ENCODE data around the gene RNU1-3. TPM values are rescaled to one million over a fixed set of nuclear protein-coding genes. Genes with fewer than 3 reads are reported as not detected.
"Not testable (repeated sequence)": the region's sequence is repeated elsewhere in the genome, so short reads cannot be mapped to it uniquely, and the experiment has no call there.

RNU1-3 gene
- total RNA-seq, 1 experiment from 2014 or later = under 0.01 TPM

- not testable (repeated sequence) for H3K27me3 ChIP-seq (ENCODE audit: control insufficient read depth, insufficient read depth, low read length); H3K4me3 ChIP-seq (ENCODE audit: insufficient read depth, low read depth, low read length); DNase-seq; H3K36me3 ChIP-seq (replicated peaks; ENCODE audit: control insufficient read depth, insufficient read depth, low read length)
These were observed 35.5 kb upstream of the RNU1-3 start for GRCh38 chr1:16702280-16702679.

GRCh38 chr1:16701189-16701588 is 34.4 kb upstream of the RNU1-3 start:
- peak overlapping the region; percentile 20 for H3K4me3 ChIP-seq (ENCODE audit: insufficient read depth, low read depth, low read length)
- H3K36me3 ChIP-seq (replicated peaks; ENCODE audit: control insufficient read depth, insufficient read depth, low read length); H3K27me3 ChIP-seq (ENCODE audit: control insufficient read depth, insufficient read depth, low read length); DNase-seq: not testable (repeated sequence)

- H3K36me3 ChIP-seq (replicated peaks; ENCODE audit: control insufficient read depth, insufficient read depth, low read length); H3K27me3 ChIP-seq (ENCODE audit: control insufficient read depth, insufficient read depth, low read length); DNase-seq; H3K4me3 ChIP-seq (ENCODE audit: insufficient read depth, low read depth, low read length): not testable (repeated sequence)
These were observed 33.6 kb upstream of the RNU1-3 start for GRCh38 chr1:16700138-16700895.

GRCh38 chr1:16699440-16699839 is 32.7 kb upstream of the RNU1-3 start:
- not testable (repeated sequence) for H3K36me3 ChIP-seq (replicated peaks; ENCODE audit: control insufficient read depth, insufficient read depth, low read length); H3K27me3 ChIP-seq (ENCODE audit: control insufficient read depth, insufficient read depth, low read length); DNase-seq
- H3K4me3 ChIP-seq (ENCODE audit: insufficient read depth, low read depth, low read length) = peak overlapping the region; percentile 12; the same call in 1 of the 2 replicates

GRCh38 chr1:16697152-16697551 is 30.4 kb upstream of the RNU1-3 start:
- H3K27me3 ChIP-seq (ENCODE audit: control insufficient read depth, insufficient read depth, low read length); H3K4me3 ChIP-seq (ENCODE audit: insufficient read depth, low read depth, low read length); DNase-seq; H3K36me3 ChIP-seq (replicated peaks; ENCODE audit: control insufficient read depth, insufficient read depth, low read length): not testable (repeated sequence)

GRCh38 chr1:16696507-16697150 is 29.9 kb upstream of the RNU1-3 start:
- not testable (repeated sequence) for H3K36me3 ChIP-seq (replicated peaks; ENCODE audit: control insufficient read depth, insufficient read depth, low read length); H3K27me3 ChIP-seq (ENCODE audit: control insufficient read depth, insufficient read depth, low read length); H3K4me3 ChIP-seq (ENCODE audit: insufficient read depth, low read depth, low read length); DNase-seq

- not testable (repeated sequence) for H3K4me3 ChIP-seq (ENCODE audit: insufficient read depth, low read depth, low read length); H3K36me3 ChIP-seq (replicated peaks; ENCODE audit: control insufficient read depth, insufficient read depth, low read length); H3K27me3 ChIP-seq (ENCODE audit: control insufficient read depth, insufficient read depth, low read length); DNase-seq
These were observed 27.6 kb upstream of the RNU1-3 start for GRCh38 chr1:16694308-16694702.

- H3K27me3 ChIP-seq (ENCODE audit: control insufficient read depth, insufficient read depth, low read length); DNase-seq; H3K4me3 ChIP-seq (ENCODE audit: insufficient read depth, low read depth, low read length); H3K36me3 ChIP-seq (replicated peaks; ENCODE audit: control insufficient read depth, insufficient read depth, low read length): not testable (repeated sequence)
These were observed 26.9 kb upstream of the RNU1-3 start for GRCh38 chr1:16693449-16694307.

- not testable (repeated sequence) for DNase-seq
These were observed 26.1 kb upstream of the RNU1-3 start for GRCh38 chr1:16692717-16693448.

GRCh38 chr1:16692283-16692682 is 25.5 kb upstream of the RNU1-3 start:
- not testable (repeated sequence) for H3K4me3 ChIP-seq (ENCODE audit: insufficient read depth, low read depth, low read length); H3K36me3 ChIP-seq (replicated peaks; ENCODE audit: control insufficient read depth, insufficient read depth, low read length); H3K27me3 ChIP-seq (ENCODE audit: control insufficient read depth, insufficient read depth, low read length)
- peak; percentile 54 for DNase-seq

More at GRCh38 chr1:16692717-16693448, 26.1 kb upstream of the RNU1-3 start:
- H3K27me3 ChIP-seq (ENCODE audit: control insufficient read depth, insufficient read depth, low read length); H3K36me3 ChIP-seq (replicated peaks; ENCODE audit: control insufficient read depth, insufficient read depth, low read length): not testable (repeated sequence)
- peak overlapping the region; percentile 14; the same call in 1 of the 2 replicates for H3K4me3 ChIP-seq (ENCODE audit: insufficient read depth, low read depth, low read length)

GRCh38 chr1:16690971-16691682 is 24.4 kb upstream of the RNU1-3 start:
- not testable (repeated sequence) for H3K36me3 ChIP-seq (replicated peaks; ENCODE audit: control insufficient read depth, insufficient read depth, low read length); H3K27me3 ChIP-seq (ENCODE audit: control insufficient read depth, insufficient read depth, low read length); H3K4me3 ChIP-seq (ENCODE audit: insufficient read depth, low read depth, low read length); DNase-seq

- not testable (repeated sequence) for DNase-seq; H3K36me3 ChIP-seq (replicated peaks; ENCODE audit: control insufficient read depth, insufficient read depth, low read length); H3K4me3 ChIP-seq (ENCODE audit: insufficient read depth, low read depth, low read length); H3K27me3 ChIP-seq (ENCODE audit: control insufficient read depth, insufficient read depth, low read length)
These were observed 20.5 kb upstream of the RNU1-3 start for GRCh38 chr1:16687132-16687800.
